ENCODE data around the gene SAMD11.
"Not testable (repeated sequence)": the region's sequence is repeated elsewhere in the genome, so short reads cannot be mapped to it uniquely, and the experiment has no call there.

Gene SAMD11

GRCh38 chr1:946811-947210, 23.1 kb downstream of the SAMD11 start:
- not testable (repeated sequence) for DNase-seq

DNA sequence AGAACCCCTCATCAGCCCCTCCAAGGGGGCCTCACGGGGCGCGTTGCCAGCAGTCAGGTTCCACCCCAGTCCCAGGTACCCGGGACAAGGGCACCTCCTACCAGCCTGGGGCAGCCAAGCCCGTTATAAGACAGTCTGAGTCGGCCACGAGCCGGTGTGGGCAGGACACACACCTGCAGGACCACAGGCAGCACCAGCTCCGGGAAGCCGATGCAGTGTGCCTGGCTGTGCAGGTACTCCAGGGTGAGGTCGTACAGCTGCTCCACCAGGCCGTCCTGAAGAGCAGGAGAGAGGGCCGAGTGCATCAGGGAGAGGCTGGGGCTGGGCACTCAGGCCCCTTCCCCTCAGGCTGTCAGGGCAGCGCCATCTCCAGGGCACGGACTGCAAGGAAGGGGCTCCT, 24.2 kb downstream of the SAMD11 start:
- no peak for DNase-seq

DNA sequence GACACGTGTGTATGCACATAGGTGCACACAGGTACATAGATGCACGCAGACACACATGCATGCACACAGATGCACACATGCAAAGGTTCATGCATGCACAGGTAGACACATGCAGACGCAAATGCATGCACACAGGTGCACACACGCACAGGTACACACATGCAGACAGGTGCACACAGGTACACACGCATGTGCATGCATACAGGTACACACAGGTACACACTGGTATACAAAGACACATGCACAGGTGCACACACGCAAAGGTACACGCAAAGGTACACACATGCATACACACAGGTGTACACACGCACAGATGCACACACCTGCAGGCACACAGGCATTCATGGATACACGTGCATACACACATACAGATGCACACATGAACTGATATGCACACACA, 26.5 kb downstream of the SAMD11 start:
- DNase-seq, result no peak

GRCh38 chr1:950881-951280, 27.2 kb downstream of the SAMD11 start:
- DNase-seq, result no peak

DNA sequence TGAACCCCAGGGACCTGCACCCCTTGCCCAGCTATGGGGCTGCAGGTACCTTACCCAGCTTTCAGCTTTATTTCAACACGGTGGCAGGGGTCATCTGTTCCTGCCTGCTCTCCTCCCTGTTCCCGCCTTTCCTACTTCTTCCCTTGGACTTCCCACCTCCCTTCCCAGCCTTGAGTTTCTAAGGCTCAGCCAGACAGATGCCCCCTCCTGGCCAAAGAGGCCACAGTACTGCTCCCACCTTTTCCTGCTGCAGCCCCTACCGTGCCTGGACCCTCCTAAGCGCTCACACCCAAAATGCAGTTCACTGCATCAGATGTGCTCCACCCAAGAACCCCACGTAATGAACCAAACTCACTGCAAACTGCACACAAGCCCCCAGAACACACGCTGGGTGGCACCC, 27.6 kb downstream of the SAMD11 start:
- DNase-seq, result no peak

- DNase-seq, result no peak
Measured at GRCh38 chr1:952201-952600, 28.5 kb downstream of the SAMD11 start.

DNA sequence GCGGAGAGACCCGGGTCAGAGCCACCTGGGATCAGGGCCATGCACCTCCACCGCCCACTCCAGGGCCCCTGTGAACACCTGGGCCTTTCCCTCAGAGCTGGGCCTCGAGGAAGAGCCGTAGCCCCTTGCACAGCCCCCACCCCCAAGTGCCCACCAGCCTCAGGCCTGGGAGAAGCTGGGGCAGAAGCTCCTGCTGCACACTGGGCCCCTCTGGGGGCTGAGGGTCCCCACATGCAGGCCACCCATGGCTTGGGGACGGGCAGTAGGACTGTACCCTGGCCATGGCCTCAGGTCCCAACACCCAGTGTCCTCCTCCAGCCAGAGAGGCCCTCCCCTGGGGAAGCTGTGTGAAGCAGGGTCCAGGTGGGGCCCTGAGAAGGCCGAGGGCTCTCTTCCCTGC, 28.9 kb downstream of the SAMD11 start:
- no peak for DNase-seq

DNA sequence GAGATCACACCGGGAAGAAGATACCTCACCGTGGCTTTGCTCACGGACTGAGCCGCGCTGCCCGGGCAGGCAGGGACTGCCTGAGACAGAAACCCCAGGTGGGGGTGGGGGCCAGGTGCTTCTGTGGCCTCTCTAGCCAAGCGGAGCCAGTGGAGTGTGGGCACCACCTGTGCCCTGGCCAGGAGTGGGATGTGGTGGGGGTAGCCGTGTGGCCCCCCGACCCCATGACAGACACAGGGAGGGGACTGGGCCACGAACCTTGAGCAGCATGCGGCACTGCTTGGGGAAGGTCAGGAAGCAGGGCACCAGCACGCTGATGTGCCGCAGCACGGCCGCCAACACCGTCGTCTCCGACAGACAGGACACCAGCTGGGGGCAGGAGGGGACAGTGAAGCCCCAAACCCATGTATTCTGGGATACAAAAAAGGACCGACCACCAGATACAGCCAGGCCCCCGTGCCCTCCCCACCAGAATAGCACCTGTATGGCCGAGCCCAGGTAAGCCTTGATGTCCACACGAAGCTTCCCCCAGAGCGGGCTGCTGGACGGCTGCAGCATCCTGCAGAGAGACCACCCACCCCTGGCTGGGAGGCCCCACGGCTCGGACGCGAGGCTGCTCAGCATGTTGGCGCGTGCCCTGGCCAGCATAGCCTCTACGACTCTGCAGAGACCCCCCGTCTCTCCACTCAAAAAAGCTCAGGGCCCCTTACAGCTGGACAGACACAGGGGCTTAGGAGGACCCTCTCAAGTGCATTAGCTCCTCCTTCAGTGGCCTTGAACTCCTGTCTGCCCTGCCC, 30.0 kb downstream of the SAMD11 start:
- DNase-seq, result no peak

DNA sequence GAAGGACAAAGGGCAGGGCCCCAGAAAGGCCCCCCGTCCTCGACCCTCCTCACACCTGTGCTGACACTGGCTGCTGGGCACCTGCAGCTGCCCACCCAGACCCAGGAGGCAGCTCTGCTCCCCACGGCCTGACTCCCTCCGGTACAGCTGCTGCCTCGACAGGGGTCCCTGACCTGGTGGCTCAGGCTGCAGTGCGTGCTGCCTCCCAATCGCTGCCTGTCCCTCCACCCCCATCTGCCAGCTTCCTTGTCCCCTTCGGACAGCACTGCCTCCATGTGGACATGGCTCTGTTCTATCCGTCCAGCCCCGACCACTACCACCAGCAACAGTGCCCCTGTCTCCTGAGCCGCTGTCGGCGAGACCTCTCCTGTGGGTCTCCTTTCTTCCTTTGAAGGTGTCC, 31.2 kb downstream of the SAMD11 start:
- no peak for DNase-seq

GRCh38 chr1:955474-955873, 31.8 kb downstream of the SAMD11 start:
- DNase-seq, result no peak

- no peak for DNase-seq
Measured at GRCh38 chr1:956636-957035, 32.9 kb downstream of the SAMD11 start.

DNA sequence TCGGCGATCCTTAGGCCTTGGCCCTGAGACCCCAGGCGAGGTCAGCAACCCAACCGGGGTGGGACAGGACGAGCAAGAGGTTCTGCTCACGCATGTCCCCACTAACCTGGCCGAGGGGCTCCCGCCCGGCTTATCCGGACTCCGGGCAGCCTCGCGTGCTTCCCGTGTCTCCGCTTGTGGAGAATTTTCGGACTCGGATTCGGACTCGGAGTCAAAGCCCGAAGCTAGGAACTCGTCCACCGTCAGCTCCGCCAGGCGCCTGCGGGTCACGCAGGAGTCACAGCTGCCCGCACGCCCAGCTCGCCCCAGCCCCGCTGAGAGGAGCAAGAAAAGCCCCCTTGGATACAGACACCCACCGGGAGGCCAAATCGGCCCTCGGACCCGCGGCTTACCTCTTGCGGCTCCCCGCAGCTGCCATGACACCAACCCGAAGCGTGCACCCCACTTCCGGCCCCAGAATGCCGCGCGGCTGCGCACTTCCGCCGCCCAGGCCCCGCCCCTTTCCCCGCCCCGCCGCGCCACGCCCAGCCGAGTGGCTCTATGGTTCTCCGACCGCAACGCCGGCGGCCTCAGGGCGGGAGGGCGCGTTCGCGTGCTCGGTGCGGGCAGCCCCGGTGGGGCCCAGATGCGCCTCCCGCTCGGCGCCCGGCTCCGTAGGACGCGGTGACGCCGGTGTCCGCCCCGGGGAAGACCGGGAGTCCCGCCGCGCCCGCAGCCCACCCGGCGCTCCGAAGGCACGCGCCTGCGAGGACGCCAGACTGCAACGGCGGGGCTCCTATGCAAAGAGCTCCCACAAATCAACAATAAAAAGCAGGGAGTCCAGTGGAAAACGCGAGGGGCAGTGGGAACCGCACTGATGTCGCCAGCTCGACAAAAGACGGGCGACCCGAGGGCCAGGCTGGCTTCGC, 35.4 kb downstream of the SAMD11 start, which contains the start of gene NOC2L:
TSS of gene NOC2L (minus strand) at position 434 of the 908 bp plus-strand sequence. CDS start at position 418, 16 bp downstream.
- peak; percentile 93 to 98 for DNase-seq

DNA sequence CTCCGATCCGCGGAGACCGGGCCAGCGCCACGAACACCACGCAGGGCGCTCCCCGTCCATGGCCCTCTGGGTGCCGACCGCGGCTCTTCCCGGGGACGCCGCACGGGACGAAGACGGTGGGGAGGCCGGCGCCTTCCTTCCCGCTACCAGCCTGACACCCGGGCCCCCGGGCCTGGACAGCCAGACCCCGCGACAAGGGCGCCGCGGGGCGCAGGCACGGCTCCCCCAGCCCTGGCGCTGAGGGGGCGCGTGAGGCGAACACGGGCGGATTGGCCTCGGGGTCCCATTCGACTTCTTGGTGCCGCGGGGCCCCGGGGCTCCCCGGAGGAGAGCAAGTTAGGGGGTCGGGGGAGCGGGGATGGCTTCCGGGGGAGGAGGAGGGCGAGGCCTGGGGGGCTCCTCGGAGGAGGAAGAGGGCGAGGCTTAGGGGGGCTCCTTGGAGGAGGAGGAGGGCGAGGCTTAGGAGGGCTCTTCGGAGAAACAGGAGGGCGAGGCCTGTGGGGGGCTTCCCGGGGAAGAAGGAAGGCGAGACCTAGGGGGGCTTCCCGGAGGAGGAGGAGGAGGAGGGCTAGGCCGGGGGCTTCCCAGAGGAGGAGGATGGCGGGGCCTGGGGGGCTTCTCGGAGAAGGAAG, 36.1 kb downstream of the SAMD11 start:
- DNase-seq, result no peak

DNA sequence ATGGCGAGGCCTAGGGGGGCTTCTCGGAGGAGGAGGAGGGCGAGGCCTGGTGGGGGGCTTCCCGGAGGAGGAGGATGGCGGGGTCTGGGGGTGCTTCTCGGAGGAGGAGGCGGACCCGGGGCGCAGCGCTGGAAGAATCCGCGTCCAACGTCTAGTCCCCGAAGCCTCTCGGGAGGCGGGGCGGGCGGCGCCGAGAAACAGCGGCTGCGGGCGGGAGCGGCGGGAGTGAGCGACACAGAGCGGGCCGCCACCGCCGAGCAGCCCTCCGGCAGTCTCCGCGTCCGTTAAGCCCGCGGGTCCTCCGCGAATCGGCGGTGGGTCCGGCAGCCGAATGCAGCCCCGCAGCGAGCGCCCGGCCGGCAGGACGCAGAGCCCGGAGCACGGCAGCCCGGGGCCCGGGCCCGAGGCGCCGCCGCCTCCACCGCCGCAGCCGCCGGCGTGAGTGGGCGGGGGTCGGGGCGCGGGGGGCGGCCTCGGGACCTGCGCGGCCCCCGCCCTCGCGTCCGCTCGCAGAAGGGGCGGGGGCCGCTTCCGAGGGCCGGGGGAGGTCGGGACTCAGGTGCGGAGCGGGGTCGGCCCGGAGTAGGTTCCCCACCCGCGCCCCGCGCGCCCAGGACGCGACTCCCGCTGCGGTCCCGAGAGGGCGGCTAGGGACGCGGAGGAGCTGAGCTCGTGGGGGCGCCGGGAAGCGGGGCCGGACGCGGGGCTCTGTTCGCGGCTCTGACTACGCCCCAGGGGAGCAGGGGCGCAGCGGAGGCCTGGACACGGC, 36.8 kb downstream of the SAMD11 start, which contains the start of gene KLHL17:
TSS of gene KLHL17 (plus strand) at position 222 of the 769 bp plus-strand sequence. CDS start at position 332, 110 bp downstream.
- DNase-seq, result peak; percentile 75 to 86

GRCh38 chr1:961132-961669, 37.5 kb downstream of the SAMD11 start:
- DNase-seq, result no peak

- no peak for DNase-seq
Measured at GRCh38 chr1:962381-963300, 38.9 kb downstream of the SAMD11 start.

GRCh38 chr1:963301-963651, 39.6 kb downstream of the SAMD11 start:
- no peak for DNase-seq

GRCh38 chr1:963746-964525, 40.2 kb downstream of the SAMD11 start:
- no peak for DNase-seq

DNA sequence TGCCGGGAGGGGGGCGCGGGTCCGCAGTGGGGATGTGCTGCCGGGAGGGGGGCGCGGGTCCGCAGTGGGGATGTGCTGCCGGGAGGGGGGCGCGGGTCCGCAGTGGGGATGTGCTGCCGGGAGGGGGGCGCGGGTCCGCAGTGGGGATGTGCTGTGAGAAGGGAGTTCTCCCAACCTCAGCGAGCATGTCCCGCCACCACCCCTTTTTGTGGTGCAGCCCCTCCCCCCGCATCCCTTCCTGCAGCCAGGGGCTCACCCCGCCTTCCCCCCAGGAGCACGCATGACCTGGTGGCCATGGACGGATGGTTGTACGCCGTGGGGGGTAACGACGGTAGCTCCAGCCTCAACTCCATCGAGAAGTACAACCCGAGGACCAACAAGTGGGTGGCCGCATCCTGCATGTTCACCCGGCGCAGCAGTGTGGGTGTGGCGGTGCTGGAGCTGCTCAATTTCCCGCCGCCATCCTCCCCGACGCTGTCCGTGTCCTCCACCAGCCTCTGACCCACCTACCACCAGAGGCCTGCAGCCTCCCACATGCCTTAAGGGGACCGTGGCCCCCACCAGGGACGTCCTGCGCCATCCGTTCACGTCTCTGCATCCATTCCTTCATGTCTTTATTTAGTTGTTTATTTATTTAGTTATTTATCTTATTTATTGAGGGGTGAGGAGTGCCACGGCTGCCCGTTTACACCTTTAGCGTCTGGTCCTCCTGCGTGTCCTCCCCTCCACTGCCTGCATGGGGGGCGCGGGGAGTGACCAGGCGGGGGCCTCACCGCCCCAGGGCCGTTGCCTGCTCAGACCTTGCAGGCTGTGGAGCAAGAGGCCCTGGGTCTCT, 41.2 kb downstream of the SAMD11 start:
- DNase-seq, result no peak
